Right lobe of liver (tissue), 6 donors: ENCODE results near the gene CDH23. TPM values are rescaled to one million over a fixed set of nuclear protein-coding genes. Genes with fewer than 3 reads are reported as not detected.

Experiments used
- ATAC-seq, 4 donors: fragments of 200-7000 bp; cut with Tn5 transposase; one replicate each; pipeline ENCODE4 v1.9.1; 2020; ENCODE audit warnings: mild to moderate bottlenecking in 4 of 4, moderate library complexity in 4 of 4
- DNase-seq, 3 donors: peaks; one replicate each; pipeline ENCODE4 v3.0.0-alpha.2; 2020
- H3K27ac ChIP-seq, 3 donors: fragments of 200-600 bp; one replicate each; pipeline ENCODE4 v1.8.0; 2022
- H3K27me3 ChIP-seq, 2 donors: fragments of 200-600 bp; one replicate each; pipeline ENCODE4 v1.8.0; 2022
- H3K36me3 ChIP-seq, 4 donors: fragments of 200-600 bp; sonication (generic) in 1 of 4; one replicate each; pipeline versions ENCODE4 v1.5.1 to v1.8.0; 2017 to 2022; ENCODE audit warnings: control low read depth in 1 of 4
- H3K4me1 ChIP-seq, 4 donors: fragments of 200-600 bp; sonication (generic) in 1 of 4; one replicate each; pipeline versions ENCODE4 v1.5.1 to v1.8.0; 2017 to 2022; ENCODE audit warnings: control low read depth in 1 of 4
- H3K4me3 ChIP-seq, 3 donors: fragments of 200-600 bp; one replicate each; pipeline ENCODE4 v1.8.0; 2022
- H3K9me3 ChIP-seq, 4 donors: fragments of 200-600 bp; sonication (generic) in 1 of 4; one replicate each; pipeline versions ENCODE4 v1.5.1 to v1.8.0; 2017 to 2022; ENCODE audit warnings: control low read depth in 1 of 4
- CTCF ChIP-seq, 4 donors: fragments of 200-600 bp in 3 of 4; fragments of 450-650 bp in 1 of 4; IDR thresholded peaks; one replicate each; pipeline versions ENCODE4 v1.5.1 to v1.8.0; 2016 to 2022; ENCODE audit warnings: antibody characterized with exemption in 4 of 4, mild to moderate bottlenecking in 2 of 4
- POLR2A ChIP-seq: fragments of 450-650 bp; IDR thresholded peaks from one replicate; pipeline ENCODE4 v1.6.1; 2017; ENCODE audit warnings: antibody characterized with exemption, mild to moderate bottlenecking
- WGBS: methylation state at CpG from one replicate; pipeline ENCODE4 v1.1.6; 2018; ENCODE audit warnings: low coverage, low lambda C conversion rate; ENCODE audit not compliant: insufficient coverage; ENCODE audit errors: missing lambda C conversion rate; 5-methylcytosine and 5-hydroxymethylcytosine counted together
- intact Hi-C, 2 donors: fragments of 100-400 bp; cut with DNase I; formaldehyde crosslinking; loops; one replicate each; pipeline versions ENCODE4 v1.11.2 to v1.14.1; 2022
- total RNA-seq, 6 experiments: library from RNA; depleted of rRNA in 2 of 6; stranded (reverse); fragments of >200 nt in 2 of 6; fragmentation: NEBNext Ultra II Directional in 3 of 6; extraction: Animal tissue kit (Norgen Biotek cat#: 25700) in 3 of 6; gene quantifications; one replicate each; pipeline versions ENCODE4 v1.1.0 to v1.2.4, GENCODE V29; 2016 to 2023
- donor health status: DM: no; HTN: yes; CAD: no.
- donor health status: DM: no; HTN: no; CAD: no.
- donor health status: DM: no; HTN: no; CAD: no.
- donor health status: DM: no; HTN: yes; CAD: no.
- donor health status: DM: no; HTN: yes; CAD: no.

Gene CDH23
- total RNA-seq, 6 experiments from 2014 or later, result 3.3 to 19.7 (median 6.3) TPM

- ATAC-seq, result peak; percentile 44 to 77 (median 66)
- WGBS, result 0% methylated on average over 1 of the region's 3 CpGs
- no peak for TF ChIP-seq POLR2A
- no peak for TF ChIP-seq CTCF (IDR thresholded peaks at IDR 0.05)
- intact Hi-C loops, result no loop called here
- Histone ChIP-seq H3K9me3 (no peaks in the 10 kb centered on the region), H3K4me3 (no peak overlapping the region), H3K4me1 (peaks cover 0 to 5% (median 0%) of the 10 kb centered on the region in 4 donors), H3K36me3 (no peaks in the 10 kb centered on the region), H3K27me3 (no peaks in the 10 kb centered on the region), H3K27ac (no peak overlapping the region)
- peak in 1 of 3 donors; percentile 75 for DNase-seq
These were observed 403.1 kb downstream of the CDH23 start for GRCh38 chr10:71799608-71800453.

- Histone ChIP-seq H3K27me3 (no peaks in the 10 kb centered on the region), H3K4me3 (no peak overlapping the region), H3K9me3 (no peaks in the 10 kb centered on the region), H3K27ac (no peak overlapping the region), H3K4me1 (peaks cover 0 to 5% (median 0%) of the 10 kb centered on the region in 4 donors), H3K36me3 (no peaks in the 10 kb centered on the region)
- 91% methylated on average over 9 of the region's 9 CpGs for WGBS
- ATAC-seq (no peak), DNase-seq (no peak)
- no peak for TF ChIP-seq CTCF (IDR thresholded peaks at IDR 0.05)
- TF ChIP-seq POLR2A, result no peak
- intact Hi-C loops, result no loop called here
These were observed 404.6 kb downstream of the CDH23 start for GRCh38 chr10:71801361-71801760.

- H3K9me3 ChIP-seq, result no peaks in the 10 kb centered on the region
- ATAC-seq (no peak), DNase-seq (no peak)
- 93% methylated on average over 3 of the region's 6 CpGs for WGBS
- TF ChIP-seq POLR2A, result no peak
- no peak overlapping the region for H3K4me3 ChIP-seq
- H3K36me3 ChIP-seq, result no peaks in the 10 kb centered on the region
- H3K27me3 ChIP-seq, result no peaks in the 10 kb centered on the region
- peaks cover 0 to 5% (median 0%) of the 10 kb centered on the region in 4 donors for H3K4me1 ChIP-seq
- no peak overlapping the region for H3K27ac ChIP-seq
- intact Hi-C loops, result no loop called here
These were observed 405.5 kb downstream of the CDH23 start for GRCh38 chr10:71802235-71802634.

GRCh38 chr10:71802715-71803488, 406.2 kb downstream of the CDH23 start:
- intact Hi-C loops, result no loop called here
- no peak overlapping the region for H3K27ac ChIP-seq
- H3K27me3 ChIP-seq, result no peaks in the 10 kb centered on the region
- H3K4me3 ChIP-seq, result no peak overlapping the region
- no peak for TF ChIP-seq CTCF (IDR thresholded peaks at IDR 0.05)
- TF ChIP-seq POLR2A, result no peak
- WGBS, result 82% methylated on average over 5 of the region's 18 CpGs
- no peak for DNase-seq
- H3K4me1 ChIP-seq, result peaks cover 0 to 5% (median 0%) of the 10 kb centered on the region in 4 donors
- H3K9me3 ChIP-seq, result no peaks in the 10 kb centered on the region
- no peak for ATAC-seq
- no peaks in the 10 kb centered on the region for H3K36me3 ChIP-seq

- no peak overlapping the region for H3K4me3 ChIP-seq
- no peak overlapping the region for H3K27ac ChIP-seq
- 37% methylated on average over 4 of the region's 4 CpGs for WGBS
- H3K36me3 ChIP-seq, result no peaks in the 10 kb centered on the region
- ATAC-seq, result peak in 3 of 4 donors; percentile 13 to 50 (median 22)
- H3K9me3 ChIP-seq, result no peaks in the 10 kb centered on the region
- H3K27me3 ChIP-seq, result no peaks in the 10 kb centered on the region
- no peak for DNase-seq
- peaks cover 0 to 5% (median 0%) of the 10 kb centered on the region in 4 donors for H3K4me1 ChIP-seq
- intact Hi-C loops, result no loop called here
- TF ChIP-seq CTCF (IDR thresholded peaks at IDR 0.05), result no peak
- TF ChIP-seq POLR2A, result no peak
These were observed 407.4 kb downstream of the CDH23 start for GRCh38 chr10:71804077-71804476.
